ENCODE measurements around the gene PGBD4.
"Not testable (repeated sequence)": the region's sequence is repeated elsewhere in the genome, so short reads cannot be mapped to it uniquely, and the experiment has no call there.

PGBD4 gene

GRCh38 chr15:34114215-34114614 is 12.3 kb downstream of the PGBD4 start:
- DNase-seq (ENCODE audit: low read depth), result no peak

- no peak for DNase-seq (ENCODE audit: low read depth)
These were observed 12.9 kb downstream of the PGBD4 start for GRCh38 chr15:34114739-34115138.

- no peak for DNase-seq (ENCODE audit: low read depth)
These were observed 14.7 kb downstream of the PGBD4 start for GRCh38 chr15:34116620-34117019.

GRCh38 chr15:34119291-34119690 is 17.4 kb downstream of the PGBD4 start:
- no peak for DNase-seq (ENCODE audit: low read depth)

GRCh38 chr15:34120420-34120819 is 18.5 kb downstream of the PGBD4 start:
- not testable (repeated sequence) for DNase-seq (ENCODE audit: low read depth)

GRCh38 chr15:34121786-34122185 is 19.9 kb downstream of the PGBD4 start:
- not testable (repeated sequence) for DNase-seq (ENCODE audit: low read depth)

- DNase-seq (ENCODE audit: low read depth), result no peak
These were observed 20.9 kb downstream of the PGBD4 start for GRCh38 chr15:34122771-34123183.

- DNase-seq (ENCODE audit: low read depth), result no peak
These were observed 22.8 kb downstream of the PGBD4 start for GRCh38 chr15:34124651-34125050.

- no peak for DNase-seq (ENCODE audit: low read depth)
These were observed 24.1 kb downstream of the PGBD4 start for GRCh38 chr15:34125945-34126344.

- no peak for DNase-seq (ENCODE audit: low read depth)
These were observed 24.6 kb downstream of the PGBD4 start for GRCh38 chr15:34126522-34126921.

- no peak for DNase-seq (ENCODE audit: low read depth)
These were observed 27.0 kb downstream of the PGBD4 start for GRCh38 chr15:34128898-34129297.

GRCh38 chr15:34132881-34133280 is 31.0 kb downstream of the PGBD4 start:
- no peak for DNase-seq (ENCODE audit: low read depth)

GRCh38 chr15:34133511-34133910 is 31.6 kb downstream of the PGBD4 start:
- DNase-seq (ENCODE audit: low read depth), result no peak

- no peak for DNase-seq (ENCODE audit: low read depth)
These were observed 45.7 kb downstream of the PGBD4 start for GRCh38 chr15:34147371-34148140.

GRCh38 chr15:34154725-34155204 is 52.9 kb downstream of the PGBD4 start:
- peak; percentile 24 for DNase-seq (ENCODE audit: low read depth)

GRCh38 chr15:34155859-34156258 is 54.0 kb downstream of the PGBD4 start:
- DNase-seq (ENCODE audit: low read depth), result no peak

All from activated T-cell treated with anti-CD3 and anti-CD28 coated beads for 48 hours (primary cell).